HepG2 (cell line): ENCODE measurements around the gene PPP1R12C. TPM values are rescaled to one million over a fixed set of nuclear protein-coding genes. Genes with fewer than 3 reads are reported as not detected.

Source experiments
- ADNP ChIP-seq: sonication (generic); formaldehyde crosslinking; IDR thresholded peaks from 2 replicates; pipeline ENCODE4 v1.4.0; 2020; ENCODE audit warnings: missing genetic modification reagents
- BATF2 ChIP-seq: sonication (generic); formaldehyde crosslinking; IDR thresholded peaks from 2 replicates; pipeline ENCODE4 v1.8.0; 2022; ENCODE audit warnings: mild to moderate bottlenecking, missing genetic modification reagents, moderate library complexity
- CENPX ChIP-seq: sonication (generic); formaldehyde crosslinking; IDR thresholded peaks from 2 replicates; pipeline ENCODE4 v1.9.0; 2021; ENCODE audit warnings: mild to moderate bottlenecking, missing genetic modification reagents, moderate library complexity
- FOXA1 ChIP-seq, 2 experiments: fragments of 450-650 bp in 1 of 2; sonication (generic) in 1 of 2; formaldehyde crosslinking in 1 of 2; IDR thresholded peaks; 2 replicates each; pipeline versions ENCODE4 v1.4.0 to v1.6.1; 2016 to 2020; ENCODE audit warnings: missing genetic modification reagents in 1 of 2
- FOXP1 ChIP-seq, 2 experiments: fragments of 450-650 bp in 1 of 2; IDR thresholded peaks; 2 replicates each; pipeline ENCODE4 v1.6.1; 2017 to 2018; ENCODE audit warnings: antibody characterized with exemption in 1 of 2
- IRF2 ChIP-seq: IDR thresholded peaks from 2 replicates; pipeline ENCODE4 v1.6.1; 2018; ENCODE audit warnings: missing genetic modification reagents, missing compliant biosample characterization
- JDP2 ChIP-seq: sonication (generic); formaldehyde crosslinking; IDR thresholded peaks from 2 replicates; pipeline ENCODE4 v1.8.1; 2022; ENCODE audit warnings: missing genetic modification reagents, borderline replicate concordance
- KDM2A ChIP-seq: sonication (generic); formaldehyde crosslinking; IDR thresholded peaks from 2 replicates; pipeline ENCODE4 v1.4.0; 2020; ENCODE audit warnings: low read depth, missing genetic modification reagents, borderline replicate concordance
- LRRFIP1 ChIP-seq: sonication (generic); formaldehyde crosslinking; conservative IDR thresholded peaks from 2 replicates; pipeline ENCODE4 v1.4.0; 2020; ENCODE audit warnings: missing genetic modification reagents
- POLR2AphosphoS2 ChIP-seq: IDR thresholded peaks from 2 replicates; pipeline ENCODE4 v1.6.1; 2011; ENCODE audit warnings: low read depth, low read length, improper control_type of control experiment
- STAT5B ChIP-seq: sonication (generic); formaldehyde crosslinking; IDR thresholded peaks from 2 replicates; pipeline ENCODE4 v1.4.0; 2020; ENCODE audit warnings: missing genetic modification reagents
- THRA ChIP-seq: sonication (generic); formaldehyde crosslinking; IDR thresholded peaks from 2 replicates; pipeline ENCODE4 v1.4.0; 2020; ENCODE audit warnings: missing genetic modification reagents, borderline replicate concordance
- TOE1 ChIP-seq: sonication (generic); formaldehyde crosslinking; IDR thresholded peaks from 2 replicates; pipeline ENCODE4 v1.4.0; 2020; ENCODE audit warnings: mild to moderate bottlenecking, missing genetic modification reagents
- ZBTB4 ChIP-seq: sonication (generic); formaldehyde crosslinking; IDR thresholded peaks from 2 replicates; pipeline ENCODE4 v1.4.0; 2020; ENCODE audit warnings: missing genetic modification reagents, mild to moderate bottlenecking, borderline replicate concordance
- ZFP36L1 ChIP-seq: sonication (generic); formaldehyde crosslinking; IDR thresholded peaks from 2 replicates; pipeline ENCODE4 v1.8.0; 2022; ENCODE audit warnings: mild to moderate bottlenecking, missing genetic modification reagents, moderate library complexity
- ZNF24 ChIP-seq: fragments of 450-650 bp; IDR thresholded peaks from 2 replicates; pipeline ENCODE4 v1.6.1; 2017; ENCODE audit warnings: antibody characterized with exemption, mild to moderate bottlenecking
- ZNF710 ChIP-seq: sonication (generic); formaldehyde crosslinking; IDR thresholded peaks from 2 replicates; pipeline ENCODE4 v1.5.0; 2020; ENCODE audit warnings: mild to moderate bottlenecking, missing genetic modification reagents, borderline replicate concordance
- ZNF782 ChIP-seq: sonication (generic); formaldehyde crosslinking; IDR thresholded peaks from 2 replicates; pipeline ENCODE4 v1.4.0; 2020; ENCODE audit warnings: missing genetic modification reagents, mild to moderate bottlenecking, borderline replicate concordance
- polyA plus RNA-seq, 8 experiments: library from polyadenylated mRNA; depleted of rRNA in 3 of 8; stranded (reverse) in 7 of 8; unstranded in 1 of 8; fragments of >200 nt; fragmentation: Illumina TruSeq in 4 of 8; extraction: Trizol in 4 of 8; gene quantifications; 2 replicates each; pipeline versions ENCODE4 v1.2.1 to v1.2.3, GENCODE V29; 2011 to 2016; ENCODE audit warnings: low read depth in 4 of 8, missing spikeins in 1 of 8, mixed read lengths in 1 of 8; ENCODE audit not compliant: insufficient read depth in 1 of 8
- total RNA-seq, 5 experiments: library from RNA; depleted of rRNA; stranded (reverse); fragments of >200 nt; fragmentation: Illumina TruSeq; extraction: Trizol; gene quantifications; 2 replicates each; pipeline ENCODE4 v1.2.3, GENCODE V29; 2016; ENCODE audit warnings: low read depth in 1 of 5

The PPP1R12C gene
- total and polyA plus RNA-seq, 2 of the 13 experiments (the other 11 are each of a cell fraction or from before 2014, with no cell fraction given), result 29.7 to 30.3 TPM

- TF ChIP-seq ZBTB4, result no peak
- no peak for TF ChIP-seq JDP2 (CRISPR knock-in tag)
- no peak for TF ChIP-seq FOXA1 (IDR thresholded peaks at IDR 0.05)
- TF ChIP-seq FOXA1 (CRISPR knock-in tag; IDR thresholded peaks at IDR 0.05), result no peak
- TF ChIP-seq KDM2A (CRISPR knock-in tag), result peak; percentile 83; the same call in 1 of the 2 replicates
- no peak for TF ChIP-seq LRRFIP1 (CRISPR knock-in tag)
- TF ChIP-seq ZNF782 (CRISPR knock-in tag), result no peak
- no peak for TF ChIP-seq CENPX (CRISPR knock-in tag)
- no peak for TF ChIP-seq THRA
- TF ChIP-seq ZNF710 (CRISPR knock-in tag), result no peak
- no peak for TF ChIP-seq ADNP (CRISPR knock-in tag)
- TF ChIP-seq IRF2, result peak; percentile 66
- TF ChIP-seq ZNF24, result no peak
- TF ChIP-seq STAT5B (CRISPR knock-in tag), result no peak
- TF ChIP-seq POLR2AphosphoS2, result no peak
- TF ChIP-seq ZFP36L1 (CRISPR knock-in tag), result no peak
- no peak for TF ChIP-seq FOXP1 (IDR thresholded peaks at IDR 0.05)
- no peak for TF ChIP-seq FOXP1 (CRISPR knock-in tag; IDR thresholded peaks at IDR 0.05)
- no peak for TF ChIP-seq TOE1 (CRISPR knock-in tag)
- TF ChIP-seq BATF2, result no peak
These were observed 42.9 kb upstream of the PPP1R12C start (continued) for GRCh38 chr19:55160128-55160985.
